ENCODE measurements around the gene DSCAM. TPM values are rescaled to one million over a fixed set of nuclear protein-coding genes. Genes with fewer than 3 reads are reported as not detected.

DSCAM gene
- total RNA-seq, 4 donors from 2014 or later = 0.04 to 0.06 TPM; not detected in 2

DNA sequence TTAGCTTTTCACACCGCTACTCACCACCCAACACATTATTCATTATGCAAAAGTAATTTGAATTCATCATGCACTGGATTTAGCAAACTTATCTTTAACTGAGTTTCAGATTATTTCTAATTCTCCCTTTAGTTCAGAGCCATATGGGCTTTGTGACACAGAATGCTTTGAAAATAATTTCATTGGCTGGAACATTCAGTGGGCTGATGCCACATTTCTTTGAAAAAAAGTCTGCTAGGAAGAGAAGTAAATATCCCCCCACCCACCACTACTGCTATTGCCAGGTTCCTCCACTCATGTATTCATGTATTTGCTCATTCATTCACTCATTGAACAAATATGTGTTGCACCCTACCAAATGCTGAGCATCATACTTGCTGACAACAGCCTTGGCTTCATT is 280.5 kb downstream of the DSCAM start:
- no peaks in the 10 kb centered on the region for H3K36me3 ChIP-seq
- H3K4me1 ChIP-seq = no peaks in the 10 kb centered on the region
- H3K27ac ChIP-seq = no peak overlapping the region
- 50 to 55% methylated on average over 1 of the region's 1 CpG for WGBS, 2 donors
- DNase-seq = no peak
- no peaks in the 10 kb centered on the region for H3K27me3 ChIP-seq
- intact Hi-C loops (cut with DNase I) = no loop called here
- TF ChIP-seq, protein P1, sequence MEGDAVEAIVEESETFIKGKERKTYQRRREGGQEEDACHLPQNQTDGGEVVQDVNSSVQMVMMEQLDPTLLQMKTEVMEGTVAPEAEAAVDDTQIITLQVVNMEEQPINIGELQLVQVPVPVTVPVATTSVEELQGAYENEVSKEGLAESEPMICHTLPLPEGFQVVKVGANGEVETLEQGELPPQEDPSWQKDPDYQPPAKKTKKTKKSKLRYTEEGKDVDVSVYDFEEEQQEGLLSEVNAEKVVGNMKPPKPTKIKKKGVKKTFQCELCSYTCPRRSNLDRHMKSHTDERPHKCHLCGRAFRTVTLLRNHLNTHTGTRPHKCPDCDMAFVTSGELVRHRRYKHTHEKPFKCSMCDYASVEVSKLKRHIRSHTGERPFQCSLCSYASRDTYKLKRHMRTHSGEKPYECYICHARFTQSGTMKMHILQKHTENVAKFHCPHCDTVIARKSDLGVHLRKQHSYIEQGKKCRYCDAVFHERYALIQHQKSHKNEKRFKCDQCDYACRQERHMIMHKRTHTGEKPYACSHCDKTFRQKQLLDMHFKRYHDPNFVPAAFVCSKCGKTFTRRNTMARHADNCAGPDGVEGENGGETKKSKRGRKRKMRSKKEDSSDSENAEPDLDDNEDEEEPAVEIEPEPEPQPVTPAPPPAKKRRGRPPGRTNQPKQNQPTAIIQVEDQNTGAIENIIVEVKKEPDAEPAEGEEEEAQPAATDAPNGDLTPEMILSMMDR (IDR thresholded peaks at IDR 0.05) = no peak
- TF ChIP-seq POLR2A (IDR thresholded peaks at IDR 0.05) = no peak
- no peaks in the 10 kb centered on the region for H3K9me3 ChIP-seq
- no peak overlapping the region for H3K4me3 ChIP-seq

DNA sequence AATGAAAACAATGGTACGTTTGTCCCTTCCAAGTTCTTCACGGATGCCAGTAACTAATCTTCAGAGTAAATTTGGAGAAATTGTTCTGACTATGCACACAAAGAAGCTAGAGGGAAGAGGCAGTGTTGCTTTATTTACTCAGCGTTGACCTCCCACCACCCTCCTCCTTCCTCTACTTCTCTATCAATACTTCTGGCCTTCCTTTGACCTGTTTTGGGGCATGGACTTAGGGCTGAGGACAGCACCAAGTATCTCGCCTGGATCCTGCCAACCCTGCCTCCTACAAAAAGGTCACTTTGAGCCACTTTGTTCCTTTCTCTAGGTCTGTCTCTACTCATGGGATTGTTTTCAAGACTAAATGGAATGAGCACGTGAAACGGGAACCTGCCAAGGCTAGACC is 282.6 kb downstream of the DSCAM start:
- WGBS, 2 donors = 44 to 62% methylated on average over 6 of the region's 6 CpGs

DNA sequence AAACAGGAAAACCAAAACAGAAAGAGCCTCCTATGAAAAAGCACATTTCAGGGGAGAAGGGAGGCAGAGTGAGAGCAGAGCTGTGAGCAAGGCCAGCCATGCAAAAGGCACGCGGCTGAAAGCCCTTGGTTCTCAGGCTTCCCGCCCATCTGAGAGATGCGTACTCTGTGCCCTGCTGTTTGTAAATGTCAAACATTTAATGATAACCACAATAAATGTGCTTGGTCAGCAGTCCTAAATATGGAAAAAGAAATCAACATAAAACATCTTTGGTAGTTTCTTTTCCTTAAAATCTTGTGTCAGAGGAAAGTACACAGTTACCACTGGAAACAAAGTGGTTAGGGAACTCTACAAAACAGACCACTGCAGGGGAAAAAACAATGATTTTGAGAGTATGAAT is 283.1 kb downstream of the DSCAM start:
- no peak for DNase-seq
- H3K27ac ChIP-seq = no peak overlapping the region
- no peaks in the 10 kb centered on the region for H3K4me1 ChIP-seq
- TF ChIP-seq, protein P1 (IDR thresholded peaks at IDR 0.05) = no peak
- TF ChIP-seq POLR2A (IDR thresholded peaks at IDR 0.05) = no peak
- no peaks in the 10 kb centered on the region for H3K27me3 ChIP-seq
- WGBS, 2 donors = 47 to 48% methylated on average over 4 of the region's 4 CpGs
- no peaks in the 10 kb centered on the region for H3K36me3 ChIP-seq
- H3K4me3 ChIP-seq = no peak overlapping the region
- H3K9me3 ChIP-seq = no peaks in the 10 kb centered on the region
- intact Hi-C loops (cut with DNase I) = no loop called here

More for the DNA sequence above, 282.6 kb downstream of the DSCAM start:
- no peaks in the 10 kb centered on the region for H3K9me3 ChIP-seq
- intact Hi-C loops (cut with DNase I) = no loop called here
- H3K27me3 ChIP-seq = no peaks in the 10 kb centered on the region
- no peaks in the 10 kb centered on the region for H3K36me3 ChIP-seq
- TF ChIP-seq, protein P1 (IDR thresholded peaks at IDR 0.05) = no peak
- no peak for TF ChIP-seq POLR2A (IDR thresholded peaks at IDR 0.05)
- DNase-seq = no peak
- H3K4me1 ChIP-seq = no peaks in the 10 kb centered on the region
- H3K4me3 ChIP-seq = no peak overlapping the region
- H3K27ac ChIP-seq = no peak overlapping the region

DNA sequence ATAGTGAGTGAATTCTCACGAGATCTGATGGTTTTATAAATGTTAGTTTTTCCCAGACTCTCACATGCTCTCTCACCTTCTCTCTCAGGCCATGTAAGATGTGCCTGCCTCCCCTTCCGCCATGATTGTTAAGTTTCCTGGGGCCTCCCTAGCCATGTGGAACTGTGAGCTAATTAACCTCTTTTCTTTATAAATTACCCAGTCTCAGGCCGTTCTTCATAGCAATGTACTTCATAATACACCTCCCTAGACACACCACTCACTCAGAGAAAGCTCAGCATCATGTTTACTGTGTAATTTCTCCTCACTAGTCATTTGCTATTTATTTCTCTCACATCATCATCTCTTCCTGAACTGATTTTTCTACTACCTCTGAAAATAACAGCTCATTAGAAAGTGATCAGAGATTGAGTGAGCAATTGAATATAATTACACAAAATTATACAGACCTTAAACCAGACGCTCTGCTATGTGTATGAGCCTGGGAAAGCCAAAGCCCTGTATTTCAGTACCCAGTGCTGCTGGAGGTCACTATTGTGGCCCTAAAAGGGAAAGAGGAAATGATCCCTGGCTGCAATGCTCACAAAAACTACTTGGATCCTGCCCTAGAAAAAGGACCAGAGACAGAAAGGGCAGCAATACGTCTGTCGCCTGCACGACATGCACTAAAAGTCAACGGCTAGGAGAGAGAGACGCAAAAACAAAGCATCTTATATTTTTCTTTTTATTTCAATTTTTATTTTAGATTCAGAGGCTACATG is 284.5 kb downstream of the DSCAM start:
- no peak overlapping the region for H3K4me3 ChIP-seq
- no peaks in the 10 kb centered on the region for H3K4me1 ChIP-seq
- H3K27ac ChIP-seq = no peak overlapping the region
- intact Hi-C loops (cut with DNase I) = no loop called here
- no peaks in the 10 kb centered on the region for H3K9me3 ChIP-seq
- H3K36me3 ChIP-seq = no peaks in the 10 kb centered on the region
- TF ChIP-seq, protein P1 (IDR thresholded peaks at IDR 0.05) = no peak
- no peak for TF ChIP-seq POLR2A (IDR thresholded peaks at IDR 0.05)
- 73 to 79% methylated on average over 8 to 9 of the region's 9 CpGs for WGBS, 2 donors
- no peak for DNase-seq
- no peaks in the 10 kb centered on the region for H3K27me3 ChIP-seq

DNA sequence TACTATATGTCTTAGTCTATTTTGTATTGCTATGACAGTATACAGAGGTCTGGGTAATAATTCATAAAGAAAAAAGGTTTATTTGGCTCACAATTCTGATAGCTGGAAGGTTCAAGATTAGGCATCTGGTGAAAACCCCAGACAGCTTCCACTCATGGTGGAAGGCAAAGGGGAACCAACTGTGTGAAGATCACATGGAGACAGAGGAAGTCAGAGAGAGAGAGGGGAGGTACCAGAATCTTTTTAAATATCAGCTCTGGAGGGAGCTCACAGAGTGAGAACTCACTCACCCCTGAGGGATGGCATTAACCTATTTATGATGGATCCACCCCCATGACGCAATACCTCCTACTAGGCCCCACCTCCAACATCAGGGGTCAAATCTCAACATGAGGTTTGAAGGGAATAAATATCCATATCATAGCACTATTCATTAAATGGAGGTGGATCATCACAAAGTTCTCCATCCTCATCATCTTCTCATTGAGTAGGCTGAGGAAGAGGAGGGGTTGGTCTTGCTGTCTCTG is 290.5 kb downstream of the DSCAM start:
- H3K27me3 ChIP-seq = no peaks in the 10 kb centered on the region
- TF ChIP-seq, protein P1 (IDR thresholded peaks at IDR 0.05) = no peak
- no peak for TF ChIP-seq POLR2A (IDR thresholded peaks at IDR 0.05)
- H3K27ac ChIP-seq = no peak overlapping the region
- H3K36me3 ChIP-seq = no peaks in the 10 kb centered on the region
- no peaks in the 10 kb centered on the region for H3K9me3 ChIP-seq
- no peak overlapping the region for H3K4me3 ChIP-seq
- DNase-seq = no peak
- no peaks in the 10 kb centered on the region for H3K4me1 ChIP-seq
- intact Hi-C loops (cut with DNase I) = no loop called here
- WGBS, 2 donors = 36% methylated on average over 1 of the region's 1 CpG; no CpG with 5 or more reads in 1 of the 2 donors
